NCI-H146 treated with DMSO at 0.1 percent for 48 hours (cell line): ENCODE results near the gene ZNF814.
"Not testable (repeated sequence)": the region's sequence is repeated elsewhere in the genome, so short reads cannot be mapped to it uniquely, and the experiment has no call there.

Experiments
- DNase-seq: peaks from one replicate; lab custom pipeline; 2025; ENCODE audit not compliant: unreplicated experiment; lab: John Stamatoyannopoulos, UW

The ZNF814 gene

GRCh38 chr19:57819475-57820148, 69.2 kb downstream of the ZNF814 start:
- peak; percentile 94 for DNase-seq

- DNase-seq: no peak
Observed at GRCh38 chr19:57818378-57818777, 70.5 kb downstream of the ZNF814 start.

- no peak for DNase-seq
Observed at GRCh38 chr19:57817976-57818375, 70.9 kb downstream of the ZNF814 start.

GRCh38 chr19:57816652-57817051, 72.2 kb downstream of the ZNF814 start:
- DNase-seq: no peak

- DNase-seq: no peak
Observed at GRCh38 chr19:57815247-57816075, 73.4 kb downstream of the ZNF814 start.

- peak; percentile 93 for DNase-seq
Observed at GRCh38 chr19:57814505-57815246, 74.2 kb downstream of the ZNF814 start, which contains the start of gene ZNF552. TSS of gene ZNF552 (minus strand) at chr19:57814913. CDS start at chr19:57814743, 170 bp downstream.

- peak; percentile 39 for DNase-seq
Observed at GRCh38 chr19:57813919-57814504, 74.8 kb downstream of the ZNF814 start.

GRCh38 chr19:57812975-57813820, 75.6 kb downstream of the ZNF814 start:
- not testable (repeated sequence) for DNase-seq

- no peak for DNase-seq
Observed at GRCh38 chr19:57812226-57812625, 76.6 kb downstream of the ZNF814 start.

GRCh38 chr19:57810410-57811295, 78.2 kb downstream of the ZNF814 start:
- not testable (repeated sequence) for DNase-seq

GRCh38 chr19:57807541-57807940, 81.3 kb downstream of the ZNF814 start:
- no peak for DNase-seq

GRCh38 chr19:57803594-57804325, 85.1 kb downstream of the ZNF814 start:
- DNase-seq: peak; percentile 5

GRCh38 chr19:57803265-57803593, 85.6 kb downstream of the ZNF814 start:
- DNase-seq: no peak

- no peak for DNase-seq
Observed at GRCh38 chr19:57802269-57802668, 86.6 kb downstream of the ZNF814 start.

GRCh38 chr19:57800696-57801095, 88.1 kb downstream of the ZNF814 start:
- DNase-seq: no peak
